GM18867 (cell line): ENCODE measurements around the gene CPNE1.

Experiments used
- ATAC-seq: cut with Tn5 transposase; IDR thresholded peaks from one replicate; pipeline ENCODE4 v1.9.1; 2021; ENCODE audit warnings: mild to moderate bottlenecking, moderate library complexity; ENCODE audit not compliant: unreplicated experiment

Gene CPNE1

DNA sequence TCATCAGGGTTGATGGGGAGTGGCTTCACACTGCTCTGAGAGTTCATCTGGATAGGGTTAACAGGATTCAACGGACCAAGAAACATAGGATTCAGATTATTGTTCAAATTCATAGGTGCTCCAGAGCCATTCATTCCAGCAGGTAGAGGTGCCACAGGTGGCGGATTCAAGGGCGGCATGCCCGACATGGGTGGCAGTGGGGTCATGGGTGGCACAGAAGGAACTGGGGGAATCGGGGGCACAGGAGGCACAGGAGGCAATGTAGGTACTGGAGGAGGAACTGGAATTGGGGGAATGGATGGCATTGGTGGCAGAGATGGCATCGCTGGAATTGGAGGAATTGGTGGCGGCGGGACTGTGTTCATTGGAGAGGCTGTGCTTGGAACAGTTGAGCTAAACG lies 10.3 kb downstream of the CPNE1 start:
- no peak for ATAC-seq

DNA sequence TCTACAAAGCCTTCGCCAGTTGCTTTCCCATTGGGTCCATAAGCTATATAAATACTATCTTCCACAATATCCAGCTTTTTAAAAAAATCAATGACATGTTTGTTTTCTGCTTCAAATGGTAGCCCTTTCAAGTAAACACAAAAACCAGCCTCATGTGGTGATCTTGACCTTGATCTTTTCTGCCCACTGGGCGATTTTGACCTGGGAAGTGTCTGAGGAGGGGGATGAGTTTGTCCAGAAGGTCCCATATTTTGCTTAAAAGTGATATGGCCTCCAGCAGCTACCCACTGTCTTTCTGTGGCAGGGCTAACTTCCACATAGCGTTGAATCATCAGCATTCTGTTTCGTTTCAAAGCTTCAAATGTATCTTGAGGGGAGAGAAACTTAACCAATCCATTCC lies 10.8 kb downstream of the CPNE1 start:
- no peak for ATAC-seq

GRCh38 chr20:35653430-35653734 lies 11.3 kb downstream of the CPNE1 start:
- no peak for ATAC-seq

DNA sequence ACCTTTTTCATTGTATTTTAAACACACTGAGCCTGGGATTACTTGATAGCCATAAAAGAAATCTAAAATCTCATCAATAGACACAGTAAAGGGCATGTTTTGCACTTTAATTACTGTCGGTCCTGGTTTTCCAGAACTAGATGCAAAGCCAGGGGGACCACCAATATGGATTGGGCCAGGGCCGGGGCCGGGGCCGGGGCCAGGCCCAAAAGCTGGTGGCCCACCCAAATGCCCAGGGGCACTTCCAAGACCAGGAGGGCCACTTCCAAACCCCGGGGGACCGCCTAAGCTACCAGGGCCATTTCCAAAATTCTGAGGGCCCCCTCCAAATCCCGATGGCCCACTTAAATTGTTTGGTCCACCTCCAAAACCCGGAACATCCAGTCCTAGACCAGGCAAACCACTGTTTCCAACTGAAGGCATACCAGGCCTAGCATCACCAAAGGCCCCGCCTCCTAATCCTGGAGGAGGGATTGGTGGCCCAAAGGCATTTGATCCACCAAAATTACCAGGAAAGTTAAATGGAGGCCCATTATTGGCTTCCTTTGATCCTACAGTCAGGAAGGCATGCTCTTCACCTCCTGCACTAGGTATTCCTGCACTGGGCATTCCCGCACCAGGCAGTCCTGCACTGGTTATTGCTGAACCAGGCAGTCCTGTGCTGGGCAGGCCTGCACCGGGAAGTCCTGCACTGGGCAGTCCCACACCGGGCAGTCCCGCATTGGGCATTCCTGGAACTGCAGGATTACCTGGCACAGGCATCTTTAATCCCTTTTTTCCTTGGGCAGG lies 11.9 kb downstream of the CPNE1 start:
- no peak for ATAC-seq

DNA sequence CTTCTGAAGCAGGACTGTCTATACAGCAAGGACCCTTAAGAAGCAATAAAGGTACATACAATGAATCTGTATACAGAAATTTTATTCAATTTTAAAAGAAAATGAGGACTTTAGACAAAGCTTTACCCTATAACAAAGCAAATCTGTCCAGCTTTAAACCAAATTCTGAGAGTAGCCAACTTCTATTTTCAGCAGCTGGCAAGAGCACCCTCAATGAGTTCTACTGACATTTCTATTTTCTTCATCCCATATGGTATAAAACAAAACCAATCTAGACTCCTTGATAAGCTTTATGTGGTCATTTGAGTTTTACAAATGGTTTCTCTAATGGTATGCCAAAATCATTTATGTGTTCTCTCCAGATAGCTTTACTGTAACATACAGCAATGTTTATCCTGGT lies 12.7 kb downstream of the CPNE1 start:
- ATAC-seq: no peak

DNA sequence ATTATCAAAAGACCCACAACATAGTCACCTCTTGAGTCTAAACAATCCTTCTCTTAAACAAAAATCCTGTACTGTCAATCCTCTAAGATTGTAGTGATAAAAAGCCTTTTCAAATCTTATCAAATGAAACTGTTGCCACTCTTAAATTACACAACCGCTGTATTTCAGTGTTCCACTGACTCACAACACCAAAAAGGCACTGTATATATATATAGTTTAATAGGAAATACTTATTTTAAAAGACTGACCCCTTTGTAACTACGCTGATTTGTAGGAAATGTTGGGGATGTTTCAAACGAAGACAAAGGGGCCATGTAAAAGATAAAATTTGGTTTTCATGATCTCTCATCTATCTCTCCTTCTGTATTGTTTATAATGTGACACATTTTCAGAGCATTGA lies 14.1 kb downstream of the CPNE1 start:
- no peak for ATAC-seq

- no peak for ATAC-seq
Measured at GRCh38 chr20:35648836-35649235, 15.9 kb downstream of the CPNE1 start.

- no peak for ATAC-seq
Measured at GRCh38 chr20:35644806-35645205, 19.9 kb downstream of the CPNE1 start.

DNA sequence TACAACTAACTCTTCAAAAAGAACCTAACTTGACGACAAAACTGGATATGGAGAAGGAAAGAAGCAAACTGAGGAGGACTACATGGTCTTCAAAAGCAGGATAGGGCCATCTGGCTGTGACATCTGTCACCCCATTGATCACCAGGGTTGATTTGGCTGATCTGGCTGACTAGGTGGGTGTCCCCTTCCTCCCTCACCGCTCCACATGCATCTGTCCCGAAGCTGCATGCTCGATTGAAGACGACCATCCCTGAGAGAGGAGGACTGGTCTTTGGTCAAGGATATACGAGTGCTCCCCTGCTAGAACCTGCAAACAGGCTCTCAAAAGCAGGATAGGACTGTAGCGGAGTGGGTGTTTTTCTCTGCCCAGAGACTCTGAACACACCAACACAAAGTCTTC lies 21.7 kb downstream of the CPNE1 start:
- ATAC-seq: no peak

GRCh38 chr20:35641743-35642142 lies 23.0 kb downstream of the CPNE1 start:
- no peak for ATAC-seq

- no peak for ATAC-seq
Measured at GRCh38 chr20:35640724-35641123, 24.0 kb downstream of the CPNE1 start.

GRCh38 chr20:35638751-35639150 lies 25.9 kb downstream of the CPNE1 start:
- no peak for ATAC-seq

DNA sequence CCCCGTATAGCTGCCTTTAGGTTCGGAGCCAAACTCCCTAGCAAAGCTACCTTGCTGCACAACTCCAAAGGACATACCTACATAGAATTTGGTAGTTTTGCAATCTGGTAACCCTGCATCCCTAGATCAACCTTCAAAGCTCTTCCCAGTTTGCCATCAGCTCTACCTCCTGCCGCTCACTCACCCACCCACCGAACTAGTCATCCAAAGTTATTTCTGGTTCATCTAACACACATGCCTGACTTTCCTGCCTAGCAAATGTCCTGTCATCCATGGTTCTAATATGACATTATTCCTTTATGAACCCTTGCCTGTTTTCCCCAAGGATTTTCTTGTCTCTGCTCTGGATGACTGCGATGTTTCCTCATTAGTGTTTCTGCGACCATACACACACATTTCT lies 27.4 kb downstream of the CPNE1 start:
- ATAC-seq: no peak

DNA sequence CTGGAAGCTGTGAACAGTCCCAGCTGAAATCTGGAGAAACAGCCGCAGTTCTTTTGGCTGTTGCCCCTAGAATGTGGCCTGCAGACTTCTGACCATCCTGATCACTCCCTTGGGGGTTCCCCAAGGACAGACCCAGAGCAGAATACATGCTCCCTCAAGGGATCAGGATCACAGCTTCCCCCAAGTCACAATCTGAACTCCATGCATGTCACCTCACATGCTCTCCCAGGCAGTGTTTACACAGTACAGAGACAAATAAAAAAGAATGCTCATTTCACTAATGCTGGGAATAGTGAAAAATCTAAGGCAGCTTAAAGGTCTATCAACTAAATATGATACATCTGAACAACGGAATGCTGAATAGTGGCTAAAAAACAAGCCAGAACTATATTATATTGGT lies 28.6 kb downstream of the CPNE1 start:
- ATAC-seq: no peak

- no peak for ATAC-seq
Measured at GRCh38 chr20:35635652-35636051, 29.0 kb downstream of the CPNE1 start.

- ATAC-seq: no peak
Measured at GRCh38 chr20:35632539-35633115, 32.1 kb downstream of the CPNE1 start.

DNA sequence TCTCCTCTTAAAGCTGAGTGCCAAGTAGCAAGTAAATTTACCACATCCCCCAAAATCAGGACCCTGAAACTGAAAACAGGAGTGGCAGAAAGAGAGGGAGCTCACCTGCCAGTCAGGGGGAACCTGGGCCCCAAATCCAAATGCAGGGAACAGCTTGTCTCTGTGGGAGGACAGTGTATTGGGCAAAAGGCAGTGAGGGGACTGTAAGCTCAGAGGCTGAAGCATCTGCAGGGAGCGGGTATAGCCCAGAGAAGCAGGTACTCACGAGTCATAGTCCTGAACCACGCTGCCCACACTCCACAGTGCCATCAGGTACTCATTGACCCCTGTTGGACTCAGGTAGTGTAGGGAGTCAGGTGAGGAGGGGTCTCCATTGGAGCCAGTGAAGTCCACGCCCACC lies 34.1 kb downstream of the CPNE1 start:
- ATAC-seq: no peak

GRCh38 chr20:35629427-35630145 lies 35.1 kb downstream of the CPNE1 start:
- ATAC-seq: no peak

GRCh38 chr20:35627121-35627520 lies 37.6 kb downstream of the CPNE1 start:
- no peak for ATAC-seq

DNA sequence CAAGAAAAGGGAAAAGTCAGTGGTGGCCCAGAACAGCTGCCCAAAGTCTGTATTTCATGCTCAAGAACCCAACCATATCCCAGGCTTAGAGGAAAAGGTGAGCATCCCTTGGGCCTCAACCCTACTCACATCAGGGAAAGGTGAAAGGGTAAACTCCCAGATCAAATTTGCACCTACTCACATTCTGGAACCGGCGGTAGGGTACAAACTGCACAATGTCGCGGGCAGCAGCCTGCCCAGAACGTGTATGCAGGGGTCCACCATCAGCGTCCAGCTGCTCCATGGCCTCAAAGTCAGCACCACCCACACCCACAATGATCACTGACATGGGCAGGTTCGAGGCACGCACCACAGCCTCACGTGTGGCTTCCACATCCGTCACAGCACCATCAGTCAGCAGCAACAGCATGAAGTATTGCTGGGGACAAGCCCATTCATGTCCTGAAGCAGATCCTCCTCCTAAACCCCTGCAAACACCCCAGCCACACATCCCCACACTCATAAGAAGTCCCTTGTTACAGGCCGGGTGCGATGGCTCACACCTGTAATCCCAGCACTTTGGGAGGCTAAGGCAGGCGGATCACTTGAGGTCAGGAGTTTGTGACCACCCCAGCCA lies 38.2 kb downstream of the CPNE1 start:
- ATAC-seq: no peak

DNA sequence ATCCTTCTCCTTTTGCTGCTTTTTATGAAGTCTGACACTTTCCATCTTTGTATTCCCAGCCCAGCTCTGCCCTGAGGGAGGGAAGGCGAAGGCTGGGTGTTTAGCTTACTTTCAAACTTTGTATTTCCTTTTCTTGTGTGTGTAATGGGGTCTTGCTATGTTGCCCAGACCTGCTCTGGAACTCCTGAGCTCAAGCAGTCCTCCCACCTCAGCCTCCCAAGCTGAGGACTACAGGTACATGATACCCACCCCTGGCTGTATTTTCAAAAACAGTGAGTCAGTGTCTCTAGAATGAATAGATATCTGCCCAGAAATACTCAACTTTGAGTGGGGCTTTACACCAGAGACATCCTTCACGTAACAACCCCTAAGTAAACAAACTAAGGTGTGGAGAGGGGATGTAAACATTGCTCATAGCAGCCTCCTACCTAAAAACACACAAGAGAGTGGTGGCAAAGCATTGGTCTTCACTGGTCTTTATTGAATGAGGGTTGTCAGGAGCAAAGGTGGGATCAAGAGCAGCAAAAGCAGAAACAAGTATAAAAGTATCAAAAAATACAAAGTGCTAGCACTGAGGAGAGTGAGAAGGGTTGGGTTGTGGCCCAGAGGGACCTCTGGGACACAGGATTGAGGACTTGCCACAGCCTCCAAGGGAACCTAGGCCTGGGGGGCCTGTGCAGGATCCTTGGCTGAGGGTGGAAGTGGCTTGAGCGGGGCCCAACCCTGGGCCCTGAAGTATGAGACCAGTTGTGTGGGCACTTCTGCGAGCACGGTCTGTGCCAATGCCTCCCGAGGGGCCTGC lies 38.9 kb downstream of the CPNE1 start:
- no peak for ATAC-seq
